Neuronal stem cell (in vitro differentiated cells): ENCODE measurements around the gene HERC3.

Experiments
- DNase-seq: peaks from one replicate; pipeline ENCODE4 v3.0.0-alpha.2; 2013; ENCODE audit warnings: low spot score
- H2AFZ ChIP-seq: one replicate; pipeline ENCODE4 v1.6.1; 2013; ENCODE audit warnings: mild to moderate bottlenecking, low read length, inconsistent platforms
- H2AK5ac ChIP-seq: 2 replicates; pipeline ENCODE4 v1.6.1; 2013; ENCODE audit warnings: low read depth, mild to moderate bottlenecking, inconsistent platforms, low read length, moderate library complexity, mixed read lengths
- H2BK120ac ChIP-seq: 2 replicates; pipeline ENCODE4 v1.6.1; 2013; ENCODE audit warnings: low read depth, mild to moderate bottlenecking, inconsistent platforms, low read length, moderate library complexity, mixed read lengths
- H2BK12ac ChIP-seq: one replicate; pipeline ENCODE4 v1.6.1; 2013; ENCODE audit warnings: low read length, inconsistent platforms
- H2BK15ac ChIP-seq: 2 replicates; pipeline ENCODE4 v1.6.1; 2013; ENCODE audit warnings: mild to moderate bottlenecking, low read length, inconsistent platforms, mixed read lengths
- H2BK5ac ChIP-seq: one replicate; pipeline ENCODE4 v1.6.1; 2013; ENCODE audit warnings: inconsistent platforms, mild to moderate bottlenecking, low read length, moderate library complexity
- H3K14ac ChIP-seq: one replicate; pipeline ENCODE4 v1.6.1; 2013; ENCODE audit warnings: low read length, inconsistent platforms
- H3K18ac ChIP-seq: 2 replicates; pipeline ENCODE4 v1.6.1; 2013; ENCODE audit warnings: low read length, inconsistent platforms
- H3K23ac ChIP-seq: 2 replicates; pipeline ENCODE4 v1.6.1; 2013; ENCODE audit warnings: low read depth, mild to moderate bottlenecking, mixed read lengths, low read length, inconsistent platforms; ENCODE audit not compliant: poor library complexity
- H3K27ac ChIP-seq: replicated peaks from 3 replicates; pipeline ENCODE4 v1.5.1; 2013; ENCODE audit warnings: low read length, inconsistent platforms
- H3K27me3 ChIP-seq, 3 experiments: 2 replicates each; pipeline ENCODE4 v1.6.1; 2013; ENCODE audit warnings: low read length in 3 of 3, mild to moderate bottlenecking in 2 of 3, inconsistent platforms in 1 of 3, low read depth in 1 of 3, mixed read lengths in 1 of 3, moderate library complexity in 1 of 3; ENCODE audit not compliant: control insufficient read depth in 3 of 3, insufficient read depth in 3 of 3
- H3K36me3 ChIP-seq, 2 donors: replicated peaks in 1 of 2; 2 replicates each; pipeline ENCODE4 v1.6.1; 2013; ENCODE audit warnings: low read length in 2 of 2; ENCODE audit not compliant: control insufficient read depth in 2 of 2, insufficient read depth in 2 of 2
- H3K4ac ChIP-seq: 2 replicates; pipeline ENCODE4 v1.6.1; 2013; ENCODE audit warnings: inconsistent platforms, mild to moderate bottlenecking, low read length, moderate library complexity
- H3K4me1 ChIP-seq, 2 donors: 1 replicate in 1 of 2; 2 replicates in 1 of 2; pipeline ENCODE4 v1.6.1; 2013; ENCODE audit warnings: low read length in 2 of 2, low read depth in 1 of 2; ENCODE audit not compliant: control insufficient read depth in 2 of 2, insufficient read depth in 1 of 2
- H3K4me2 ChIP-seq: one replicate; pipeline ENCODE4 v1.6.1; 2013; ENCODE audit warnings: mild to moderate bottlenecking, low read length, inconsistent platforms; ENCODE audit not compliant: insufficient read depth, poor library complexity, severe bottlenecking
- H3K4me3 ChIP-seq, 2 donors: 2 replicates each; pipeline ENCODE4 v1.5.1; 2013; ENCODE audit warnings: low read length in 2 of 2, mild to moderate bottlenecking in 2 of 2, inconsistent platforms in 1 of 2, moderate library complexity in 1 of 2
- H3K79me1 ChIP-seq: one replicate; pipeline ENCODE4 v1.6.1; 2013; ENCODE audit warnings: low read depth, mild to moderate bottlenecking, inconsistent platforms, low read length, moderate library complexity
- H3K9ac ChIP-seq: one replicate; pipeline ENCODE4 v1.6.1; 2013; ENCODE audit warnings: mild to moderate bottlenecking, low read depth, low read length, inconsistent platforms; ENCODE audit not compliant: poor library complexity
- H3K9me3 ChIP-seq, 2 donors: replicated peaks in 1 of 2; 2 replicates each; pipeline versions ENCODE3 to v1.6.1; 2013; ENCODE audit warnings: low read length in 2 of 2, mild to moderate bottlenecking in 2 of 2, inconsistent platforms in 1 of 2, low read depth in 1 of 2, mixed read lengths in 1 of 2, moderate library complexity in 1 of 2; ENCODE audit not compliant: control insufficient read depth in 2 of 2, insufficient read depth in 1 of 2
- H4K8ac ChIP-seq: one replicate; pipeline ENCODE4 v1.6.1; 2013; ENCODE audit warnings: low read depth, mild to moderate bottlenecking, inconsistent platforms, low read length, moderate library complexity
- H4K91ac ChIP-seq: one replicate; pipeline ENCODE4 v1.6.1; 2013; ENCODE audit warnings: low read length, low read depth, mild to moderate bottlenecking, inconsistent platforms; ENCODE audit not compliant: poor library complexity
- WGBS, 2 donors: extraction: QIAGEN DNeasy Blood & Tissue Kit; methylation state at CpG; one replicate each; pipeline ENCODE4 v1.1.7; 2013; ENCODE audit warnings: missing lambda C conversion rate in 2 of 2, mixed read lengths in 1 of 2; ENCODE audit not compliant: insufficient read length in 2 of 2, insufficient replicate concordance in 1 of 2; ENCODE audit errors: extremely low coverage in 2 of 2; 5-methylcytosine and 5-hydroxymethylcytosine counted together

Gene HERC3

DNA sequence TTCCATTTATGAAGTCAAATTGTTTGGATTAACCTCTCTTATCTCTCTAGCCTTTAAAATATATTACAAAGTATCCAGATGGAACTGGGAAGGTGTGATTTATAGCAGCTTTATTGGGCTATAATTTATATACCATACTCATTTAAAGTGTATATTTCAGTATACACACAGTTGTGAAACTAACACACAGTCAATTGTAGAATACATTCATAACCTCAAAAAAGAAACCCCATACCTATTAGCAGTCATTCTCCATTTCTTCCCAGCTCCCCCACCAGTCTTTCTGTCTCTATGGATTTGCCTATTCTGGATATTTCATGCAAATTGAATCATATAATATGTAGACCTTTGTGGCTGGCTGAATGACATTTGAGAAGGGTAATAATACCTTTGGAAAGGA lies 112.9 kb downstream of the HERC3 start:
- Histone ChIP-seq H2AFZ (no peak overlapping the region), H3K4ac (no peak overlapping the region), H2BK15ac (no peak overlapping the region), H3K4me3 (no peak overlapping the region), H3K14ac (no peak overlapping the region), H3K23ac (no peak overlapping the region), H3K27ac (no peak overlapping the region), H4K91ac (no peak overlapping the region), H3K36me3 (no peaks in the 10 kb centered on the region), H3K4me1 (no peaks in the 10 kb centered on the region), H2BK12ac (no peak overlapping the region), H3K79me1 (no peaks in the 10 kb centered on the region), H3K9ac (no peak overlapping the region), H2BK5ac (no peak overlapping the region), H3K27me3 (no peaks in the 10 kb centered on the region), H3K18ac (no peak overlapping the region), H3K4me2 (no peak overlapping the region), H2AK5ac (no peak overlapping the region), H2BK120ac (no peak overlapping the region), H4K8ac (no peak overlapping the region), H3K9me3 (no peaks in the 10 kb centered on the region)
- DNase-seq, result no peak

DNA sequence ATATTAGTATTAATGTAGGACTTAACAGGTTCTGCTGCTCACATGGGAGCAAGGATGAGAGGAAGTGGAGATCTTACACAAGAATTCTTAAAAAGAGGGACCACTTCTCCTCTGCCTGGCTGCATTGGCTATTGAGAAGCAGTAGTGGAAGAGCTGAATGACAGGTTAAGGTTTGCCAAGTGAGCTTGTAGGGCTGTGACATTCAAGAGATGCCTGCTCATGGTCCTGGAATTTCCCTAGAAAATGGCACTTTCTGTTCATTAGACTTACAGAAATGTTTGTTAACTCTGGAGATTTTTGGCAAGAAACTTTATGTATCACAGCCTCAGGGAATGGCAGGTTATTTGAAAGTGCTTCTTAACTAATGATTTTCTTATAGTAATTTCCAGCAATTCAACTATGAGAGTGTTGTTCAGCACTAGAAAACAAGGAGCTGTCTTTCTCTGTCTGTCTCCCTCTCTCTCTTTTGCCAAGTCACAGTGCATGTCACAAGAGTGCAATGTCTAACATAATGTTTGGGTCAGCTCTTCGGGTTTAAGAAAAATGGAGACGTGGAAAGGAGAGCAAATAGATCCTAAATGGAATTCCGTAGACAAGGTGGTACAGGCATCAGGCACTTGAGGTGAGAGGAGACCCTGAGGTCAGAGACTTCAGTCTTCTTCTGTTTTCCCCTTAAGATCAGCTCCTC lies 113.7 kb downstream of the HERC3 start:
- Histone ChIP-seq H2BK120ac (no peak overlapping the region), H3K27ac (no peak overlapping the region), H3K79me1 (no peaks in the 10 kb centered on the region), H3K4ac (no peak overlapping the region), H2BK5ac (no peak overlapping the region), H2BK15ac (no peak overlapping the region), H3K4me3 (no peak overlapping the region), H2AK5ac (no peak overlapping the region), H3K14ac (no peak overlapping the region), H3K18ac (no peak overlapping the region), H3K36me3 (no peaks in the 10 kb centered on the region), H3K27me3 (no peaks in the 10 kb centered on the region), H3K4me1 (no peaks in the 10 kb centered on the region), H2BK12ac (no peak overlapping the region), H4K91ac (no peak overlapping the region), H3K23ac (no peak overlapping the region), H3K4me2 (no peak overlapping the region), H3K9me3 (no peaks in the 10 kb centered on the region), H3K9ac (no peak overlapping the region), H2AFZ (no peak overlapping the region), H4K8ac (no peak overlapping the region)
- DNase-seq, result no peak
- no CpG with 5 or more reads among the region's 3 CpGs for WGBS, 2 donors

DNA sequence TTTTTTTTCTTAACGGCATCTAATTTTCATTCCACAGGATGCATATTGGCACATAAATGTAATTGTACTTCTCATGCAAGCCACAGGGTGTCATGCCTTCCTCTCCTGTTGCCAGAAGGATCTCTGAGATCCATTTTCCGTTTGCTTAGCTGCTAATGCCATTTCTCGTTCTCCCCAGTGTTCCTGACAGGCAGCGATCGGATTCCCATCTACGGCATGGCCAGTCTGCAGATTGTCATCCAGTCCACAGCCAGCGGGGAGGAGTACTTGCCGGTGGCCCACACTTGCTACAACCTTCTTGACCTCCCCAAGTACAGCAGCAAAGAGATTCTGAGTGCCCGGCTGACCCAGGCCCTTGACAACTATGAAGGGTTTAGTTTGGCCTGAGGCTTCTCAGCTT lies 114.3 kb downstream of the HERC3 start:
- Histone ChIP-seq H3K4ac (no peak overlapping the region), H2BK12ac (no peak overlapping the region), H3K79me1 (no peaks in the 10 kb centered on the region), H3K4me2 (no peak overlapping the region), H2BK5ac (no peak overlapping the region), H3K9me3 (no peaks in the 10 kb centered on the region), H2BK120ac (no peak overlapping the region), H3K27me3 (no peaks in the 10 kb centered on the region), H4K91ac (no peak overlapping the region), H3K36me3 (no peaks in the 10 kb centered on the region), H4K8ac (no peak overlapping the region), H2BK15ac (no peak overlapping the region), H3K14ac (no peak overlapping the region), H3K9ac (no peak overlapping the region), H3K27ac (no peak overlapping the region), H2AK5ac (no peak overlapping the region), H2AFZ (peak overlapping the region; percentile 62), H3K18ac (no peak overlapping the region), H3K23ac (no peak overlapping the region), H3K4me3 (no peak overlapping the region), H3K4me1 (no peaks in the 10 kb centered on the region)
- no CpG with 5 or more reads among the region's 9 CpGs for WGBS, 2 donors
- DNase-seq, result no peak

DNA sequence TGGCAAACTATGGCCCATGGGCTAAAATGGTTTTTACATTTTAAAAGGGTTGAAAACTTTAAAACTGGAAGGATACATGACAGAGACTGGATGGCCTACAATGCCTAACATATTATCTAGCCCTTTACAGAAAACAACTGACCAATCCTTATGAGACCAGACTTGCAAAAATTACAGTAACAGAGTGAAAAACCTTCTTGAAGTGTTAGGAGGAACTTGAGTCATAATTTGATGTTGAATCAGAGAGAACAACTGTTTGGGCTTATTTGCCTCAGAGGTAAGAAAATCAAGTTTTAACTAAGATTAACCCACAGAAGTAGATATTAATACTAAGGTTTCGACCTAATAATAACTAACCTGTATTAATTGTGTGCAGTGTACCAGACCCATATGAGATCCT lies 117.7 kb downstream of the HERC3 start:
- H3K23ac ChIP-seq, result no peak overlapping the region
- no peak overlapping the region for H4K8ac ChIP-seq
- no peak overlapping the region for H3K14ac ChIP-seq
- H3K27me3 ChIP-seq, result no peaks in the 10 kb centered on the region
- no peak overlapping the region for H3K27ac ChIP-seq
- H3K4me2 ChIP-seq, result no peak overlapping the region
- H3K4me3 ChIP-seq, result no peak overlapping the region
- H3K4ac ChIP-seq, result no peak overlapping the region
- no peak for DNase-seq
- H3K18ac ChIP-seq, result no peak overlapping the region
- H2BK12ac ChIP-seq, result no peak overlapping the region
- no peak overlapping the region for H3K9ac ChIP-seq
- no peaks in the 10 kb centered on the region for H3K9me3 ChIP-seq
- no peak overlapping the region for H4K91ac ChIP-seq
- no peak overlapping the region for H2BK15ac ChIP-seq
- H3K79me1 ChIP-seq, result no peaks in the 10 kb centered on the region
- no peak overlapping the region for H2AK5ac ChIP-seq
- no peaks in the 10 kb centered on the region for H3K36me3 ChIP-seq
- H2AFZ ChIP-seq, result no peak overlapping the region
- no peak overlapping the region for H2BK120ac ChIP-seq
- WGBS, 2 donors, result no CpG with 5 or more reads among the region's 1 CpG
- no peaks in the 10 kb centered on the region for H3K4me1 ChIP-seq
- H2BK5ac ChIP-seq, result no peak overlapping the region
